Ramos (cell line): ENCODE results near the gene CYBB.

Experiments
- in situ Hi-C: fragments of 300-500 bp; cut with MboI; formaldehyde crosslinking; loops from one replicate; pipeline ENCODE4 v1.14.3; 2022; ENCODE audit warnings: low sequenced_read_pairs; ENCODE audit not compliant: unreplicated experiment

Gene CYBB

GRCh38 chrX:37781814-37782213 is 2.0 kb downstream of the CYBB start:
- in situ Hi-C loops = no loop called here

GRCh38 chrX:37782359-37782758 is 2.5 kb downstream of the CYBB start:
- in situ Hi-C loops = no loop called here

GRCh38 chrX:37783305-37783704 is 3.4 kb downstream of the CYBB start:
- in situ Hi-C loops = no loop called here

- in situ Hi-C loops = no loop called here
These were observed 5.7 kb downstream of the CYBB start for GRCh38 chrX:37785569-37785968.

GRCh38 chrX:37786624-37787422 is 7.0 kb downstream of the CYBB start:
- in situ Hi-C loops = no loop called here

GRCh38 chrX:37787423-37787869 is 7.6 kb downstream of the CYBB start:
- in situ Hi-C loops = no loop called here

GRCh38 chrX:37796310-37796709 is 16.5 kb downstream of the CYBB start:
- in situ Hi-C loops = no loop called here

- in situ Hi-C loops = no loop called here
These were observed 16.9 kb downstream of the CYBB start for GRCh38 chrX:37796805-37797204.

- in situ Hi-C loops = no loop called here
These were observed 20.1 kb downstream of the CYBB start for GRCh38 chrX:37799936-37800335.

GRCh38 chrX:37800717-37801116 is 20.9 kb downstream of the CYBB start:
- in situ Hi-C loops = no loop called here

GRCh38 chrX:37802028-37802427 is 22.2 kb downstream of the CYBB start:
- in situ Hi-C loops = no loop called here

GRCh38 chrX:37803057-37803456 is 23.2 kb downstream of the CYBB start:
- in situ Hi-C loops = no loop called here

- in situ Hi-C loops = no loop called here
These were observed 30.1 kb downstream of the CYBB start for GRCh38 chrX:37809970-37810369.

GRCh38 chrX:37812110-37812509 is 32.3 kb downstream of the CYBB start:
- in situ Hi-C loops = no loop called here

- in situ Hi-C loops = no loop called here
These were observed 33.7 kb downstream of the CYBB start for GRCh38 chrX:37813570-37813969.

- in situ Hi-C loops = no loop called here
These were observed 35.5 kb downstream of the CYBB start for GRCh38 chrX:37815366-37815765.

- in situ Hi-C loops = no loop called here
These were observed 36.9 kb downstream of the CYBB start for GRCh38 chrX:37816766-37817165.

GRCh38 chrX:37817176-37817575 is 37.3 kb downstream of the CYBB start:
- in situ Hi-C loops = no loop called here

- in situ Hi-C loops = no loop called here
These were observed 37.7 kb downstream of the CYBB start for GRCh38 chrX:37817579-37817978.

GRCh38 chrX:37818031-37818430 is 38.2 kb downstream of the CYBB start:
- in situ Hi-C loops = no loop called here

- in situ Hi-C loops = loop anchor here (5.0 kb wide), 1 partner anchor 68 kb away; no protein-coding TSS in a partner anchor
These were observed 40.8 kb downstream of the CYBB start for GRCh38 chrX:37820646-37821045.
